Activated B cell treated with CpG ODN at 0.5 μM for 24 hours (primary cell): ENCODE data around the gene SCAF11. TPM values are rescaled to one million over a fixed set of nuclear protein-coding genes. Genes with fewer than 3 reads are reported as not detected.
A peak's percentile ranks its signal among the peaks of the same experiment; 100 is the strongest.

Experiments
- ATAC-seq: fragments of 200-7000 bp; cut with Tn5 transposase; one replicate; pipeline ENCODE4 v1.10.0; 2021; ENCODE audit warnings: low read depth, mild to moderate bottlenecking, moderate library complexity
- CTCF ChIA-PET: fragments of 350-600 bp; sonication (Branson Sonifier 250); formaldehyde crosslinking; loops from one replicate; lab custom pipeline; 2021; ENCODE audit warnings: antibody characterized with exemption; lab: Charles Lee
- POLR2A ChIA-PET: fragments of 350-600 bp; sonication (Branson Sonifier 250); formaldehyde crosslinking; loops from one replicate; lab custom pipeline; 2021; ENCODE audit warnings: antibody characterized with exemption; lab: Charles Lee
- DNase-seq: peaks from one replicate; pipeline ENCODE4 v3.0.0; 2022
- H3K27ac Mint-ChIP-seq: one replicate; pipeline ENCODE4 v1.8.0; 2020; ENCODE audit warnings: mixed read lengths
- H3K27me3 Mint-ChIP-seq: one replicate; pipeline ENCODE4 v1.8.0; 2021; ENCODE audit warnings: mixed read lengths
- H3K36me3 Mint-ChIP-seq: one replicate; pipeline ENCODE4 v1.8.0; 2021; ENCODE audit warnings: low read depth, mixed read lengths
- H3K4me1 Mint-ChIP-seq: one replicate; pipeline ENCODE4 v1.8.0; 2021; ENCODE audit warnings: mixed read lengths
- H3K4me3 Mint-ChIP-seq: one replicate; pipeline ENCODE4 v1.8.0; 2020; ENCODE audit warnings: mild to moderate bottlenecking, mixed read lengths
- H3K9me3 Mint-ChIP-seq: one replicate; pipeline ENCODE4 v1.8.0; 2020; ENCODE audit warnings: mixed read lengths
- intact Hi-C: fragments of 100-400 bp; cut with micrococcal nuclease; formaldehyde crosslinking; loops from one replicate; pipeline ENCODE4 v1.15.1; 2024
- total RNA-seq: library from RNA; stranded (reverse); gene quantifications from 2 replicates; pipeline ENCODE4 v1.2.3, GENCODE V29; 2022
- TF ChIP-seq, protein P1 (sequence below): fragments of 200-600 bp; IDR thresholded peaks from one replicate; pipeline ENCODE4 v1.8.0; 2022; ENCODE audit warnings: antibody characterized with exemption, mild to moderate bottlenecking

The SCAF11 gene
- total RNA-seq, 1 donor from 2014 or later = 198 TPM

DNA sequence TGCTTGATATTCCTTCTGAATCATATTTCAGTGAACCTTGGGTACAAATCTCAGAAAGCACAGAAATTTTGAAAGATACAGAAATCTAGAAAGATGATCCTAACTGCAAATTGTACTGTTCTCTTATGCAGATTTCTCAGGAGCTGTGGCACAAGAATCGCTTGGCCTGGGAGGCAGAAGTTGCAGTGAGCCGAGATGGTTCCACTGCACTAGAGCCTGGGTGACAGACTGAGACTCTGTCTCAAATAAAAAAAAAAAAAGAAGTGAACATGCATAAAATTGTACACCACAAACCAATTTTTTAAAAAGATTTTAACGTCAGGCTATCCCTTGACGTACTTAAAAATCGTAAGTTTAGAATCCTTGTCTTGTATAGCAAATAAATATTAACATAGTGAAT lies 31.3 kb downstream of the SCAF11 start:
- no peak for DNase-seq
- no peaks in the 10 kb centered on the region for H3K9me3 Mint-ChIP-seq
- intact Hi-C loops = no loop called here
- ATAC-seq = no peak
- H3K27me3 Mint-ChIP-seq = no peaks in the 10 kb centered on the region
- H3K27ac Mint-ChIP-seq = no peak overlapping the region
- H3K4me3 Mint-ChIP-seq = no peak overlapping the region
- TF ChIP-seq, protein P1, sequence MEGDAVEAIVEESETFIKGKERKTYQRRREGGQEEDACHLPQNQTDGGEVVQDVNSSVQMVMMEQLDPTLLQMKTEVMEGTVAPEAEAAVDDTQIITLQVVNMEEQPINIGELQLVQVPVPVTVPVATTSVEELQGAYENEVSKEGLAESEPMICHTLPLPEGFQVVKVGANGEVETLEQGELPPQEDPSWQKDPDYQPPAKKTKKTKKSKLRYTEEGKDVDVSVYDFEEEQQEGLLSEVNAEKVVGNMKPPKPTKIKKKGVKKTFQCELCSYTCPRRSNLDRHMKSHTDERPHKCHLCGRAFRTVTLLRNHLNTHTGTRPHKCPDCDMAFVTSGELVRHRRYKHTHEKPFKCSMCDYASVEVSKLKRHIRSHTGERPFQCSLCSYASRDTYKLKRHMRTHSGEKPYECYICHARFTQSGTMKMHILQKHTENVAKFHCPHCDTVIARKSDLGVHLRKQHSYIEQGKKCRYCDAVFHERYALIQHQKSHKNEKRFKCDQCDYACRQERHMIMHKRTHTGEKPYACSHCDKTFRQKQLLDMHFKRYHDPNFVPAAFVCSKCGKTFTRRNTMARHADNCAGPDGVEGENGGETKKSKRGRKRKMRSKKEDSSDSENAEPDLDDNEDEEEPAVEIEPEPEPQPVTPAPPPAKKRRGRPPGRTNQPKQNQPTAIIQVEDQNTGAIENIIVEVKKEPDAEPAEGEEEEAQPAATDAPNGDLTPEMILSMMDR = no peak
- peaks cover 73% of the 10 kb centered on the region for H3K36me3 Mint-ChIP-seq
- POLR2A ChIA-PET = no interaction called here
- H3K4me1 Mint-ChIP-seq = peaks cover 11% of the 10 kb centered on the region
- CTCF ChIA-PET = no interaction called here

DNA sequence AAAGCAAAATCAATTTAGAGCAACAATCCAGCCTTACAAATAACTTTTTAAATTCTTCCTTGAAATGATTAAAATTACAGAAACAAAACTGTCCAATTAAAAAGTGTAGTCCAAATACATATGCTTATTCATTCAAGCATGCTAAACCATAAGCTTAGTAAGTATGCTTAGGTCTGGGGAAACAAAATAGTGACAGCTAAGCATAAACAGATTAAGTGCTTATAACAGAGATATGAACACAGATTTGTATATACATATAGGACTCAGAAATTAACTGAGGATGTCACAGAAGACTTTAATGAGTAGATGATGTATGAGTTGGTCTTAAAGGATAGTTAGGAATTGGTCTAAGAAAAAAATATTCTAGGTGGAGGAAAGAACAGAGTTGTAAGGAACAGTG lies 41.8 kb downstream of the SCAF11 start:
- H3K4me3 Mint-ChIP-seq = no peak overlapping the region
- no peaks in the 10 kb centered on the region for H3K27me3 Mint-ChIP-seq
- intact Hi-C loops = no loop called here
- TF ChIP-seq, protein P1 = no peak
- no peak for DNase-seq
- CTCF ChIA-PET = interaction anchor here (0.8 to 1.0 kb wide), 2 partner anchors 14 to 20 kb away, joined by 3 read pairs; no protein-coding TSS in a partner anchor
- ATAC-seq = no peak
- H3K4me1 Mint-ChIP-seq = no peaks in the 10 kb centered on the region
- POLR2A ChIA-PET = no interaction called here
- peak overlapping the region; percentile 21 for H3K27ac Mint-ChIP-seq
- H3K36me3 Mint-ChIP-seq = peaks cover 78% of the 10 kb centered on the region
- no peaks in the 10 kb centered on the region for H3K9me3 Mint-ChIP-seq

DNA sequence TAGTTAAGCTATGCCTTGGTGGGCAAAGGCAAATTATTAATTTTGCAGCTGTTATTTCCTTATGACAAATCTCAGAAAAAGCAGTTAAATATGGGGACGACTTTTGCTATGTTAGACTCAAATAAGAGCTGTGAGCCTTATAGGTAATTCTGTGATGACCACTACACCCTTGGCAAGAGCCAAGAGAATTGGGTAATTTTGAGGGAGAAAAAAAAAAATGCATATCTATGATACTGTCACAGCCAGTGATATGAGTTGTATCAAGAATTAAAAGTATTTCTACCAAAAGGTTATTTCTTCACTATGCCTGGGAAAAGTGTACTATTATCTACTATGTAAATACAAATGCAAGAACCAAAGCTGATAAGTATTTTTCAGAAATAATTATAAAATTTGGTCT lies 43.9 kb downstream of the SCAF11 start:
- Mint-ChIP-seq H3K36me3 (peaks cover 85% of the 10 kb centered on the region), H3K4me3 (no peak overlapping the region), H3K27me3 (no peaks in the 10 kb centered on the region), H3K27ac (no peak overlapping the region), H3K4me1 (no peaks in the 10 kb centered on the region), H3K9me3 (no peaks in the 10 kb centered on the region)
- DNase-seq (no peak), ATAC-seq (no peak)
- POLR2A ChIA-PET = no interaction called here
- CTCF ChIA-PET = interaction anchor here (1.3 kb wide), 1 partner anchor 403 kb away, joined by 3 read pairs; no protein-coding TSS in a partner anchor
- intact Hi-C loops = no loop called here
- TF ChIP-seq, protein P1 = no peak

DNA sequence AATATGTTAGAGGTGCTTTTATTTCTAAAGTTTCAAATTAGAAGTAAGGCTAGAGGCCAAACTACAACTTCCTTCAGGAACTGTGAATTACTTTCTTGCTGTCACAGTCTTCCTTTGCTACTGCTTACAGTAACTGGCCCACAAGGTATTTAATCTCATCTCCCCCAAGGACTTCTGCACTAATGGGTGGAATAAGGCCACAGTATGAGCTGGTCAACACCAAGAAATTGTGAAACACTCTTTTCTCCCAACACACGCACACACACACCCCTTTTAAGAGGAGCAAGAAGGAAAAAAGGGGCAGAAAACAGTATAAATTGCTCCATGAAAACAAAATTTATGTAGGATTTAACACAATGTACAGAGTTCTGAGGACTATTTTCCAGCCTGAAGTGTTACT lies 45.6 kb downstream of the SCAF11 start:
- peaks cover 85% of the 10 kb centered on the region for H3K36me3 Mint-ChIP-seq
- no peak overlapping the region for H3K4me3 Mint-ChIP-seq
- no peaks in the 10 kb centered on the region for H3K4me1 Mint-ChIP-seq
- ATAC-seq (no peak), DNase-seq (no peak)
- no peak overlapping the region for H3K27ac Mint-ChIP-seq
- H3K27me3 Mint-ChIP-seq = no peaks in the 10 kb centered on the region
- intact Hi-C loops = no loop called here
- ChIA-PET CTCF (no interaction called here), POLR2A (no interaction called here)
- no peaks in the 10 kb centered on the region for H3K9me3 Mint-ChIP-seq
- TF ChIP-seq, protein P1 = no peak

DNA sequence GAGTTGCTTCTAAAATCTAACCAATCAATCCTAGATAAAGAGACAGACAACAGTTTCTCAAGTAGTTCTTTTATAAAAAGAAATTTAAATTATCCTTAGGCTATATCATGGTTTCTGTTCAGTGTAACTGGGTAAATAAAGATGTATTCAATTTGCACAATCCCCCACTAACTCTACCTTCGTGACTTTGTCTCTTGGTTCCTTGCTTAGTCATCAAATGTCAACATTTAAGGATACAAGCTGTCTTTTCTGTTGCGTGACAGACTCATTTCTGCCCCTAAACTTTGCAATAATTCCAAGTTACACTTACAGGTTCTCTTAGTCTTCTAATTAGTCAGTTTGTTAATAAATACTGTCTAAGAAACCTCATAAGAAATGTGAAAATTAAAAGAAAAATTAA lies 50.6 kb downstream of the SCAF11 start:
- CTCF ChIA-PET = no interaction called here
- Mint-ChIP-seq H3K27ac (no peak overlapping the region), H3K4me3 (no peak overlapping the region), H3K4me1 (peaks cover 2% of the 10 kb centered on the region), H3K36me3 (peaks cover 74% of the 10 kb centered on the region), H3K9me3 (no peaks in the 10 kb centered on the region), H3K27me3 (no peaks in the 10 kb centered on the region)
- POLR2A ChIA-PET = no interaction called here
- TF ChIP-seq, protein P1 = no peak
- ATAC-seq (no peak), DNase-seq (no peak)
- intact Hi-C loops = no loop called here
